GM06990 (cell line): ENCODE measurements around the gene STK32B.

Experiments used
- DNase-seq: peaks from one replicate; pipeline ENCODE4 v3.0.0-alpha.2; 2011; ENCODE audit not compliant: insufficient read length; ENCODE audit errors: extremely low read depth
- H3K27me3 ChIP-seq: replicated peaks from 2 replicates; pipeline ENCODE4 v1.6.0; 2011; ENCODE audit warnings: low read length; ENCODE audit not compliant: control insufficient read depth, insufficient read depth
- H3K36me3 ChIP-seq: 2 replicates; pipeline ENCODE4 v1.5.1; 2011; ENCODE audit warnings: low read length; ENCODE audit not compliant: control insufficient read depth, insufficient read depth
- H3K4me3 ChIP-seq: replicated peaks from 2 replicates; pipeline ENCODE4 v1.5.1; 2011; ENCODE audit warnings: low read depth, mild to moderate bottlenecking, control low read depth, low read length
- TF ChIP-seq, protein P1 (sequence below): IDR thresholded peaks from 2 replicates; pipeline ENCODE4 v1.5.1; 2011; ENCODE audit warnings: low read length, control low read depth, mild to moderate bottlenecking, inconsistent platforms; ENCODE audit not compliant: insufficient read depth, poor library complexity, severe bottlenecking

The STK32B gene

DNA sequence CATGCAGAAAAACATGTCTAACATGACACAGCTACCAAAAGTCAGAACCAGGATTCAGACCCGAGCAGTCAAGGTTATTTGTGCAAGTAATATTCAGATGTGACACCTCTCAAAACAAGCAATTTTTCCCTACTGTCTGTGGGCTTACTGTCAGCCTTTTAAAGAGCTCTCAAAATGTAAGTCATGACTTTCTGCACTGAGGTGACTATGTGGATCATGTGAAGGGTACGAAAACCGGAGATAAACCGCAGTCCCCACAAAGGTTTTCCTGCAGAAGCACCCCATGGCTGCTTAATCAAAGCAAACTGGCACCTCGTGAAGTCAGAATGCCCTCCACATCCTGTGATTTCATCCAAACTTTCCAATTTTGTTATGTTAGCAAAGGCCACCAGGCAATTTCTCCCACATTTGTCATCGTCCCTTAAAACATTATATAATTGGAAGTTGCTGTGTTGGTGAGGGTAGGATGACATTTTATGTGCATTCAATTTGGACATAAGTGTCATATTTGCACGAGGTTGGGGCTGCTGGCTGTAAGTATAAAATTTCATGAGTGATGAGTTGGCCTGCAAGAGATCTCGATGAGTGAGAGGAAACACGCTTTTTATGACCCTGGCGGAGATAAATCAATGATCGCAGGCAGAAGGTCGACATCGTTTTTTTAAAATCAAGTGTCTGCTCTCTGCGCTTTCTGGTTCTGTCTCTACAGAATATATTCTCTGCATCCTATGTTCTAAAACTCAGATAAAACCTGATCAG, 161.2 kb downstream of the STK32B start:
- TF ChIP-seq, protein P1, sequence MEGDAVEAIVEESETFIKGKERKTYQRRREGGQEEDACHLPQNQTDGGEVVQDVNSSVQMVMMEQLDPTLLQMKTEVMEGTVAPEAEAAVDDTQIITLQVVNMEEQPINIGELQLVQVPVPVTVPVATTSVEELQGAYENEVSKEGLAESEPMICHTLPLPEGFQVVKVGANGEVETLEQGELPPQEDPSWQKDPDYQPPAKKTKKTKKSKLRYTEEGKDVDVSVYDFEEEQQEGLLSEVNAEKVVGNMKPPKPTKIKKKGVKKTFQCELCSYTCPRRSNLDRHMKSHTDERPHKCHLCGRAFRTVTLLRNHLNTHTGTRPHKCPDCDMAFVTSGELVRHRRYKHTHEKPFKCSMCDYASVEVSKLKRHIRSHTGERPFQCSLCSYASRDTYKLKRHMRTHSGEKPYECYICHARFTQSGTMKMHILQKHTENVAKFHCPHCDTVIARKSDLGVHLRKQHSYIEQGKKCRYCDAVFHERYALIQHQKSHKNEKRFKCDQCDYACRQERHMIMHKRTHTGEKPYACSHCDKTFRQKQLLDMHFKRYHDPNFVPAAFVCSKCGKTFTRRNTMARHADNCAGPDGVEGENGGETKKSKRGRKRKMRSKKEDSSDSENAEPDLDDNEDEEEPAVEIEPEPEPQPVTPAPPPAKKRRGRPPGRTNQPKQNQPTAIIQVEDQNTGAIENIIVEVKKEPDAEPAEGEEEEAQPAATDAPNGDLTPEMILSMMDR = no peak
- Histone ChIP-seq H3K4me3 (no peak overlapping the region), H3K36me3 (no peaks in the 10 kb centered on the region), H3K27me3 (no peaks in the 10 kb centered on the region)
- DNase-seq = no peak

DNA sequence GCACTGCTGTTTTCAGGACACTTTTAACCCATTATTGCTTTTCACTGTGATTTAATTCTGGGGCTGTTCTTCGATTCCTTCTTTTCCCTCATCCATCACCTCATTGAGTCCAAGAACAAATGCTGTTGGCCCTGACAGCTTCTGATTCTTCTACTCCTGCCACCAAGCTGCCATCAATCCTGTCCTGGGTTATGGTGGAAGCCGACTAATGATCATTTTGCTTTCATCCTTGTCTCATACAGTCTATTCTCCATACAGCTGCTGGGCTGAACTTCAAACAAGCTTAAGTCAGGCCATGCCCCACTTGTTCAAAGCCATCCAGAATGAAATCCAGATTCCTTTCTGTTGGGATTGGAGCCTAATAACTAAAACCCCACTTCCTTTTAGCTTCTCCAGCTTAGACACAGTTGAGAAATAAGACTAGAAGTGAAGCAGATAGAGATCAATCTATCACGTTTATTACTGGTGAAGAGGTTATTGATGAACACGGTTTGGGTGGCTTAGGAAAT, 161.9 kb downstream of the STK32B start:
- Histone ChIP-seq H3K4me3 (no peak overlapping the region), H3K36me3 (no peaks in the 10 kb centered on the region), H3K27me3 (no peaks in the 10 kb centered on the region)
- no peak for DNase-seq
- TF ChIP-seq, protein P1 = no peak

DNA sequence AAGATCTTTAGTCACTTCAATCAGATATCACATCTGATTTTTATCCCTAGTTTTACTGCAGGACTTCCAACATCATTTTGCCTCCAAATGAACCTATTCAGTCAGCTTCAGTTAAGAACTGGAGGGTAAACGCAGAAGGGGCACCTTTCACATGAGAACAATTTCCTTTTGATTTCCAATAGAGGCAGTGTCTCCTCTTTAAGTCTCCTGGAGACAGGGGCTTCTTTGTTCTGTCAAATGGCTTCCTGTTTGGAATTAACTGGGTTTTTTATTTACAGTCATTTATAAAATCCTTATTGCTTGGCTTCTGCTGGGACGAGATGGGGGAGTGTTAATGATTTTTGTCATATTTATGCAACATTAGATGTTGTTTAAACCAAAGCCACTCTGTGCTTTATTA, 164.0 kb downstream of the STK32B start:
- no peak overlapping the region for H3K4me3 ChIP-seq
- TF ChIP-seq, protein P1 = no peak
- no peaks in the 10 kb centered on the region for H3K27me3 ChIP-seq
- H3K36me3 ChIP-seq = no peaks in the 10 kb centered on the region
- no peak for DNase-seq

DNA sequence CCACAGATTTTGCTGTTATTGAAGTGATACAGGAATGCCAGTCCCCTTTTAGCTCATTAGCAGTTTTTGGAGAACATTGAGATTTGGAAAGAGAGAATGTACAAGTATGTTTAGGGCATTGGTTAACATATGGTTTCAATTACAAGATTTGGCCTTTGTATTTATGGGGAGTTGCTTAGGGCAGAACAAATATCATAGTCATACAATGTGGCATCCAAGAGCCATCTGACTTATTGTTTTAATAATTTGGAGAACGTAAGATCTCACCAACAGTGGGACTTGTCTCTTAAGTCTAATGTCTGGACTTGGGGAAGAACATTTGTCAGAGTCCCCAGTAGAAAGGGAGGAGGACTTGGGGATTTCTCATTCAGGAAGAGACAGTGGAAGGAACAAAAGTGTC, 166.1 kb downstream of the STK32B start:
- Histone ChIP-seq H3K27me3 (no peaks in the 10 kb centered on the region), H3K36me3 (no peaks in the 10 kb centered on the region), H3K4me3 (no peak overlapping the region)
- DNase-seq = no peak
- TF ChIP-seq, protein P1 = no peak

DNA sequence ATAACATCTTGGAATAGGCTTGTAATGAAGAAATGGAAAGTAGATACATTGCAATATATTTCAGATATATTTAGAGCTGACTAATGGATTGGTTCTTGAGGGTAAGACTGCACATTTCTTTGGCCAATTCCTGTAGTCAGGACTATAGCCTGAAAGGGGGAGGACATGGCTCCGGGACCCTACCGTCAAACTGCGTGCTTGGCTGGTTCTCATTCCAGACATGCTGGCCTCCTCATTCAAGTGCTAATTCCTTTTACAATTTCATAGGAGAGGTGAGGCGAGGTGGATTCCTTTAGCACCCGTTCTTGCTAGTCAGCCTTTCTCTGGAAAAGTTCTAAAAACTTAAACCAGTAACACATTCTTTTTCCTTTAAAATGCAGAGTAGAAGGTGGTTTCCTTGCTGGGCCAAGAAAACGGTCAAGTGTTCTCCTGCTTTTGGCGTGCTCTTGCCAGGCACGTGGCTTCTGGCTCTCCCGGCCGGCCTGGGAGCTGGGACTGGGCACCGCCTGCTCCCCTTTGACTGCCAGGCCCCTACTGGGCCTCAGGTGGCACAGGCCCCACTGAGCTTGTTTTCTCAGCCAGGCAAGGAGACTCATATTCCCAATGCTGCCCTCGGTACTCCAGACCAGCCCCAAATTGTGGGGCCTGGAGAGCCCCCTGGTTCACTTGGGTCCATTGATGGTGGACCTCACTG, 167.2 kb downstream of the STK32B start:
- TF ChIP-seq, protein P1 = no peak
- no peak for DNase-seq
- H3K36me3 ChIP-seq = no peaks in the 10 kb centered on the region
- H3K27me3 ChIP-seq = no peaks in the 10 kb centered on the region
- H3K4me3 ChIP-seq = no peak overlapping the region
